NB4 (cell line): ENCODE measurements around the gene LIN7B.
A peak's percentile ranks its signal among the peaks of the same experiment; 100 is the strongest.

ENCODE experiments used
- DNase-seq: peaks from one replicate; pipeline ENCODE4 v3.0.0; 2010; ENCODE audit warnings: low read depth
- H3K4me3 ChIP-seq: one replicate; pipeline ENCODE4 v1.5.1; 2011; ENCODE audit warnings: mild to moderate bottlenecking, low read depth, low read length, moderate library complexity
- MAX ChIP-seq: IDR thresholded peaks from 2 replicates; pipeline ENCODE4 v1.6.1; 2011; ENCODE audit warnings: low read depth, low read length
- MYC ChIP-seq: IDR thresholded peaks from 2 replicates; pipeline ENCODE4 v1.6.1; 2011; ENCODE audit warnings: low read depth, low read length
- POLR2A ChIP-seq: IDR thresholded peaks from 2 replicates; pipeline ENCODE4 v1.6.1; 2011; ENCODE audit warnings: mild to moderate bottlenecking; ENCODE audit not compliant: insufficient read length; ENCODE audit errors: extremely low read depth
- TF ChIP-seq, protein P1 (sequence below): IDR thresholded peaks from one replicate; pipeline ENCODE4 v1.5.1; 2012; ENCODE audit warnings: low read depth, low read length

The LIN7B gene

GRCh38 chr19:49149652-49150105 lies 35.5 kb downstream of the LIN7B start:
- TF ChIP-seq, protein P1, sequence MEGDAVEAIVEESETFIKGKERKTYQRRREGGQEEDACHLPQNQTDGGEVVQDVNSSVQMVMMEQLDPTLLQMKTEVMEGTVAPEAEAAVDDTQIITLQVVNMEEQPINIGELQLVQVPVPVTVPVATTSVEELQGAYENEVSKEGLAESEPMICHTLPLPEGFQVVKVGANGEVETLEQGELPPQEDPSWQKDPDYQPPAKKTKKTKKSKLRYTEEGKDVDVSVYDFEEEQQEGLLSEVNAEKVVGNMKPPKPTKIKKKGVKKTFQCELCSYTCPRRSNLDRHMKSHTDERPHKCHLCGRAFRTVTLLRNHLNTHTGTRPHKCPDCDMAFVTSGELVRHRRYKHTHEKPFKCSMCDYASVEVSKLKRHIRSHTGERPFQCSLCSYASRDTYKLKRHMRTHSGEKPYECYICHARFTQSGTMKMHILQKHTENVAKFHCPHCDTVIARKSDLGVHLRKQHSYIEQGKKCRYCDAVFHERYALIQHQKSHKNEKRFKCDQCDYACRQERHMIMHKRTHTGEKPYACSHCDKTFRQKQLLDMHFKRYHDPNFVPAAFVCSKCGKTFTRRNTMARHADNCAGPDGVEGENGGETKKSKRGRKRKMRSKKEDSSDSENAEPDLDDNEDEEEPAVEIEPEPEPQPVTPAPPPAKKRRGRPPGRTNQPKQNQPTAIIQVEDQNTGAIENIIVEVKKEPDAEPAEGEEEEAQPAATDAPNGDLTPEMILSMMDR: no peak
- TF ChIP-seq POLR2A: no peak
- no peak for TF ChIP-seq MYC
- no peak for TF ChIP-seq MAX
- DNase-seq: peak; percentile 61
- peak overlapping the region; percentile 62 for H3K4me3 ChIP-seq

DNA sequence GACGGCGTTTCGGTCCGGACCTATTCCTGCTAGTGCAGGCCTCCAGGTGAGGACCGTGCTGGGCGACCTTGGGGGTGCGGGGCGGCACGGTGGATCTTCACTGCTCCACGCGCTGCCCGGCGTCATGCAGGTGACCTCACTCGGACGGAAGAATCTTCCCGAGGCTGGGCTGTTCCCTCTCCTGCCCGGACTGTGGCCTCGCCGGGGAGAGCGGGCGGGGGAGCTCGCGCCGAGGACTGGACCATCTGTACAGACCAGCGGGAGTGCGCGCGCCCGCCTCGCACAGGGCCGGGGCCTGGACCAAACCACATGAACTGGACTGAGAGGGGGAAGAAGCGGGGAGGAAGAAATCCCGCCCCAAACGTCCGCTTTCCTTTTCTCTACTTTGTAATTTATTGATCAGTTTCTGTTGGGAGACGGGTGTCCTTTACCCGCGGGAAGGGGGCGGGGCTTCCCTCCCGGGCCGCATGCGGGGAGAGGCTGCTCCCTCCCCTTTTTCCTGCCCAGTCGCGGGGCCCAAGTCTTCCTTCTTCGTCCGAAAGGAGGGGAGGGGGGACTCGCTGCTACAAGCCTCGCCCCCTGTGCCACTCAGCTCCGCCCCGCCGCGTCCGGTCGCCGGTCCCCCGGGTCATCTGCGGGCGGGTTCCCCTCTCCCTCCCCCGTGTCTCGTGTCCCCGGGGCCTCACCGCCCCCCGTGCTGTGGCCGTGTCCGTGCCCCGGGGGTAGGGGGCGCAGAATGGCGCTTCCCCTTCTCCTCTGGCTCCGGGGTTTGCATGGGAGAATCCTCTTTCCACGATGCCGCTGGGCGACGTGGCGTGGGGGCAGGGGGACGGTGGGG lies 36.2 kb downstream of the LIN7B start:
- peak; percentile 60 for TF ChIP-seq MYC
- no peak; the same call in 1 of the 2 replicates for TF ChIP-seq MAX
- peak; percentile 83 for DNase-seq
- peak overlapping the region; percentile 62 for H3K4me3 ChIP-seq

DNA sequence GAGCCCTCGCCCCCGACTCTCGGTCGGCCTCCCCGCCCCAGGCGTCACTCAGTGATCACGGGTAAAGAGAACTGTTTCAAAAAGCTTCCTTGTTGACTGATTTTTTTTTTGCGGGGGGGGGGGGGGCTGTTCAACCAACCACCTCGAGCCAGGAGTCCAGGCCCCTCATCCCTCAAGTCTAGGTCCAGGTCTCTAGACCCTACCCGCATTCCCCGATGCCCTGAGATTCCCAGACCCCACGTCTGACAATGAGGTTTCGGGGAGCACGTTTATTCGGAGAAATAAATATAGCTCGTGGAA lies 36.7 kb downstream of the LIN7B start:
- TF ChIP-seq POLR2A (no peak), MAX (no peak), MYC (0 out of 2 replicates have a peak, but pooled peaks have one; percentile 1)
- TF ChIP-seq, protein P1: no peak
- H3K4me3 ChIP-seq: no peak overlapping the region
- DNase-seq: no peak

DNA sequence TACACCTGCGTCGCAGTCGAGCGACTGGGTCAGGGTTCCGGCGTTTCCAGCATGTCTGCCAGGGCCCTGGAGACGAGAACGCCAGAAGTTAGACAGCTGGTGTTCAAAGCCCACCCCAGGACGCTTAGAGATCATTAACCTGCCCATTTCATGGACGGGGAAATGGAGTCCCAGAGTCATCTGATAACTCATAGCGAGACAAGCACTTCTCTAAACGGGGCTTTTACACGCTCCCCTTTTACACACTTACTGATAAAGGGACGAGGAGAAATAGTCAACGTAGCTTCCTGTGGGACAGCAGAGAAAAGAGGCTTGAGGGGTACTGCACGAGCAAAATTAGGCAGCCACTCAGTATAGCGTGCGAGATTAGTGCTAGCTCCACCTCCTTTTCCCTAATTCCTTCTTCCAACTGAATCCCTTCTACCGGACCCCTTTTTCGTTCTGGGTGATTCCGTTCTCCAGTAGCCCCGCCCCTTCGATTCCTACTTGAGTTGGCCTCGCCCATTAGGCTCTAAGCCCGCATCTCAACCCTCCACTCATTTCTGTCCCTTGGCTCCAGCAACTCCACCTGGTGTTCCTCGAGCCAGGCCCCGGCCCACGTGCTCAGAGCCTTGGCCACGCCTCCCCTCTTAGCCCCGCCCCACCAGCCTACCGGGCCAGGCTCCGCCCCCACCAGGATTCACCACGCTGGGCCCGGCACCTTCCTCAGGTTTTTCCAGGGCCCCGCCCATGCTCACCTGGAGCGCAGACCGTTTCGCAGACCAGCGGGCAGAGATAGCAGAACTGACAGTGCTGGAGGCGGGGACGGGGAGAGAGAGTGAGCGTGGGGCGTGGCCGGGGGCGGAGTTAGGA lies 37.3 kb downstream of the LIN7B start:
- TF ChIP-seq MYC (peak; percentile 46), MAX (peak; percentile 74)
- TF ChIP-seq, protein P1: no peak
- no peak overlapping the region for H3K4me3 ChIP-seq
- peak; percentile 35 for DNase-seq

DNA sequence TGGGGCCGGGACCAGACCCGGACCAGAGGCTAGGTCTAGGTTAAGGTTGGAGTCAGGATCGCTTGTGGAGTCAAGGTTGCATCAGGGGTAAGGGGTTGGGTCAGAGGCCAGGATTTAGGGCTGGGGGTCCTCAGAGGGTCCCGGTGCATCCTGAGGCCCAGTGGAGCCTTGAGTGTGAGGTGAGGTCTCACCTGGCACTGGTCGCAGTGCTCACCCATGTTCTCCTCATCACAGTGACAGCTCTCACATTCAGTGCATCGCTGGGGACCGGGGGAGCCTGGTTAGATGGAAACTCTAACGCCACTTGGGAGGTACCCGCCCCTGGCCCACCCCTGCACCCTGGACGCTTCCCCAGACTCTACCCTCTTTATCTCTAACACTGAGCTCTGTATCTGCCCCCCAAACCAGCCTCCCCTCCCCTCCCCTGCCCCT lies 38.0 kb downstream of the LIN7B start:
- no peak for DNase-seq
- TF ChIP-seq, protein P1: no peak
- TF ChIP-seq MYC (no peak), MAX (no peak), POLR2A (no peak)
- H3K4me3 ChIP-seq: no peak overlapping the region
